HL-60 (cell line): ENCODE data around the gene LBH.

Experiments used
- DNase-seq, 2 experiments: peaks; one replicate each; pipeline ENCODE4 v3.0.0-alpha.2; 2010 to 2020; ENCODE audit warnings: low read depth in 1 of 2, low spot score in 1 of 2
- H3K27ac ChIP-seq: fragments of 250-450 bp; sonication (Bioruptor Pico); replicated peaks from 2 replicates; pipeline ENCODE4 v1.5.1; 2020; ENCODE audit warnings: mild to moderate bottlenecking, moderate library complexity
- H3K27me3 ChIP-seq: fragments of 250-450 bp; sonication (Bioruptor Pico); 2 replicates; pipeline ENCODE4 v1.5.1; 2021; ENCODE audit warnings: mild to moderate bottlenecking, moderate library complexity; ENCODE audit not compliant: insufficient read depth, poor library complexity, severe bottlenecking
- H3K4me3 ChIP-seq: replicated peaks from 2 replicates; pipeline ENCODE4 v1.5.1; 2011; ENCODE audit warnings: mild to moderate bottlenecking, control low read depth, low read length; ENCODE audit not compliant: insufficient read depth
- CTCF ChIP-seq: IDR thresholded peaks from one replicate; pipeline ENCODE4 v1.5.1; 2011; ENCODE audit warnings: low read length, control low read depth, inconsistent platforms; ENCODE audit not compliant: insufficient read depth
- GABPA ChIP-seq: IDR thresholded peaks from 2 replicates; pipeline ENCODE4 v1.6.1; 2012; ENCODE audit warnings: low read depth
- POLR2AphosphoS5 ChIP-seq: IDR thresholded peaks from 2 replicates; pipeline ENCODE4 v1.6.1; 2012; ENCODE audit warnings: low read depth
- REST ChIP-seq: IDR thresholded peaks from 2 replicates; pipeline ENCODE4 v1.6.1; 2012; ENCODE audit warnings: low read depth; ENCODE audit not compliant: insufficient replicate concordance
- SPI1 ChIP-seq: IDR thresholded peaks from 2 replicates; pipeline ENCODE4 v1.6.1; 2012; ENCODE audit warnings: low read depth, mild to moderate bottlenecking, borderline replicate concordance

Gene LBH

GRCh38 chr2:30253873-30254684 is 22.7 kb downstream of the LBH start:
- no peak for DNase-seq
- TF ChIP-seq REST (no peak), POLR2AphosphoS5 (no peak), SPI1 (no peak), GABPA (no peak), CTCF (no peak)
- Histone ChIP-seq H3K27ac (no peak overlapping the region), H3K27me3 (no peaks in the 10 kb centered on the region), H3K4me3 (no peak overlapping the region)

DNA sequence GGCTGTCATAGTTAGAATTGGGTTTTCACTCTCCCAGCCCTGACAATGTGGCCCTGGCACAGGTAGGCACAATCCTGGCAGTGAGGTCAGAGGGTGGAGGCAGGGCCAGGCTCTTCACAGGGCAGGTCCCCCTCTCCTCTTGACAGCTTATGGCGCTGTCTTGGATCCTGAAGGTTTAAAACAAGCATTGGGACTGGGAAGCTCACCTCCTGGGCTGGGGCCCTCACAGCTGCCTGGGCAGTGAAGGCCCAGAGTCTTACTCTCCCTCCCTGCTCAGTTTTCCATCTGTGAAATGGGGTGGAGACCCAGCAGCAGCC is 23.3 kb downstream of the LBH start:
- Histone ChIP-seq H3K27me3 (no peaks in the 10 kb centered on the region), H3K4me3 (no peak overlapping the region), H3K27ac (no peak overlapping the region)
- TF ChIP-seq POLR2AphosphoS5 (no peak), CTCF (no peak), REST (no peak), GABPA (no peak), SPI1 (no peak)
- DNase-seq: no peak

DNA sequence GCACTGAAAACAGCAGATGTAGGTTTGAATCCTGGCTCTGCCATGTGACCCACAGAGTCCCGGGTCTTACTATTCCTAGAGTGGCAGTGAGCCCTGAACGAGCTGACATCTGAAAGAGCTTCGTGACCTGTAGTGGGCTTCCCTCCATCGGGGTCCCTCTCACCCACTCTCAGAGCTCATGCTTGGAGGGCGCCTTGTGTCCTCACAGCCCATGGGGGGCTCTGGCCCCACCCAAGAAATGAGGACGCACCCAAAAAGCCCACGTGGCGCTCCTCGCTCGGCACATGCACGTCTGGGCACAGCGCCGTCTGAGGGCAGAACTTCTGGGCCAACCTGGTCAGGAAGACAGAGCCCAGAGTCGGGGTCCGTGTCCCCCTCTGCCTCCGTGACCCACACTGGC is 23.7 kb downstream of the LBH start:
- Histone ChIP-seq H3K27me3 (no peaks in the 10 kb centered on the region), H3K27ac (no peak overlapping the region), H3K4me3 (no peak overlapping the region)
- no peak for DNase-seq
- TF ChIP-seq POLR2AphosphoS5 (no peak), GABPA (no peak), CTCF (no peak), SPI1 (no peak), REST (no peak)
